Activated CD4-positive, alpha-beta T cell treated with anti-CD3 and anti-CD28 coated beads for 4 hours (primary cell): ENCODE results near the gene PRIM2.
"Not testable (repeated sequence)": the region's sequence is repeated elsewhere in the genome, so short reads cannot be mapped to it uniquely, and the experiment has no call there.

Experiments
- DNase-seq, 2 donors: peaks; one replicate each; pipeline ENCODE4 v3.0.0-alpha.2; 2020

PRIM2 gene

GRCh38 chr6:57449496-57450066, 132.2 kb downstream of the PRIM2 start:
- not testable (repeated sequence) for DNase-seq

GRCh38 chr6:57459781-57460180, 142.4 kb downstream of the PRIM2 start:
- not testable (repeated sequence) for DNase-seq

- DNase-seq, result not testable (repeated sequence)
Measured at GRCh38 chr6:57461022-57461421, 143.6 kb downstream of the PRIM2 start.

GRCh38 chr6:57463809-57464208, 146.4 kb downstream of the PRIM2 start:
- not testable (repeated sequence) for DNase-seq

- DNase-seq, result not testable (repeated sequence)
Measured at GRCh38 chr6:57465968-57466367, 148.5 kb downstream of the PRIM2 start.

- DNase-seq, result no peak
Measured at GRCh38 chr6:57469072-57469471, 151.6 kb downstream of the PRIM2 start.

- not testable (repeated sequence) for DNase-seq
Measured at GRCh38 chr6:57470148-57470547, 152.7 kb downstream of the PRIM2 start.

GRCh38 chr6:57471314-57471864, 154.0 kb downstream of the PRIM2 start:
- DNase-seq, result not testable (repeated sequence)

GRCh38 chr6:57472861-57473362, 155.5 kb downstream of the PRIM2 start:
- not testable (repeated sequence) for DNase-seq

- DNase-seq, result not testable (repeated sequence)
Measured at GRCh38 chr6:57474862-57475475, 157.5 kb downstream of the PRIM2 start.

- DNase-seq, result not testable (repeated sequence)
Measured at GRCh38 chr6:57475656-57476055, 158.2 kb downstream of the PRIM2 start.

GRCh38 chr6:57480194-57480593, 162.8 kb downstream of the PRIM2 start:
- not testable (repeated sequence) for DNase-seq

GRCh38 chr6:57481121-57481520, 163.7 kb downstream of the PRIM2 start:
- DNase-seq, result not testable (repeated sequence)

GRCh38 chr6:57482471-57482870, 165.0 kb downstream of the PRIM2 start:
- not testable (repeated sequence) for DNase-seq

GRCh38 chr6:57486494-57487081, 169.2 kb downstream of the PRIM2 start:
- DNase-seq, result not testable (repeated sequence)

GRCh38 chr6:57488551-57488950, 171.1 kb downstream of the PRIM2 start:
- not testable (repeated sequence) for DNase-seq

- DNase-seq, result not testable (repeated sequence)
Measured at GRCh38 chr6:57489887-57490286, 172.5 kb downstream of the PRIM2 start.

GRCh38 chr6:57491795-57492194, 174.4 kb downstream of the PRIM2 start:
- DNase-seq, result not testable (repeated sequence)

GRCh38 chr6:57496251-57496650, 178.8 kb downstream of the PRIM2 start:
- not testable (repeated sequence) for DNase-seq

GRCh38 chr6:57500368-57501021, 183.1 kb downstream of the PRIM2 start:
- DNase-seq, result not testable (repeated sequence)

- DNase-seq, result not testable (repeated sequence)
Measured at GRCh38 chr6:57502387-57502786, 185.0 kb downstream of the PRIM2 start.

- DNase-seq, result not testable (repeated sequence)
Measured at GRCh38 chr6:57505251-57505650, 187.8 kb downstream of the PRIM2 start.

- not testable (repeated sequence) for DNase-seq
Measured at GRCh38 chr6:57510390-57510789, 193.0 kb downstream of the PRIM2 start.
